Stimulated activated CD8-positive, alpha-beta memory T cell treated with anti-CD3 and anti-CD28 coated beads, Interleukin-4, amount 100 ng/mL, for 1 hour (primary cell): ENCODE data around the gene TMC5.
"Not testable (repeated sequence)": the region's sequence is repeated elsewhere in the genome, so short reads cannot be mapped to it uniquely, and the experiment has no call there.

Source experiments
- DNase-seq, 2 donors: peaks; one replicate each; pipeline ENCODE4 v3.0.0-alpha.2; 2020; ENCODE audit warnings: low read depth in 2 of 2, low spot score in 1 of 2

TMC5 gene

GRCh38 chr16:19540241-19540970 lies 122.7 kb downstream of the TMC5 start:
- no peak for DNase-seq

- DNase-seq = no peak
Measured at GRCh38 chr16:19542138-19542821, 124.6 kb downstream of the TMC5 start.

- not testable (repeated sequence) for DNase-seq
Measured at GRCh38 chr16:19543278-19543996, 125.8 kb downstream of the TMC5 start.

- DNase-seq = no peak
Measured at GRCh38 chr16:19548144-19548543, 130.5 kb downstream of the TMC5 start.
